Stimulated activated CD4-positive, alpha-beta T cell treated with anti-CD3 and anti-CD28 coated beads, Interleukin-15, amount 100 ng/mL, for 48 hours (primary cell): ENCODE results near the gene PDCD1LG2.

Source experiments
- DNase-seq, 2 donors: peaks; one replicate each; pipeline ENCODE4 v3.0.0-alpha.2; 2020; ENCODE audit warnings: low read depth in 2 of 2

Gene PDCD1LG2

DNA sequence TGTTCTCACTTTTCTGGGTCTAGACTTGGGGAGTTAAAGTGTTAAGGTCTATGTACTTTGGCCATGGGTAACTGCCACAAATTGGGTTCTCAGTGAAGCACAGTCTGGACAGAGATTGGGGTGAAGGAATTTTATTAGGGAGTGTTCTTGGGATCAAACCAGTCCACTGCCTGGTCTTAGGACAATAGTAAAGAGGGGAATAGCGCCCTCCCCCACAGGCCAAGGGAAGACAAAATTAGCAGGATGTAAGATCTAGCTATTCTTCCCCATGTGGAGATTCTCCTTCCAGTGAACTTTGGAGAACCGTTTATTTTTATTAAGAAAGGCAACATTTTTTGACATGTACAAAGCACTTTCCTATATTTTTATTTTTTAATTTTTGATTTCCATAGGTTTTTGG is 100.2 kb downstream of the PDCD1LG2 start:
- DNase-seq = no peak

DNA sequence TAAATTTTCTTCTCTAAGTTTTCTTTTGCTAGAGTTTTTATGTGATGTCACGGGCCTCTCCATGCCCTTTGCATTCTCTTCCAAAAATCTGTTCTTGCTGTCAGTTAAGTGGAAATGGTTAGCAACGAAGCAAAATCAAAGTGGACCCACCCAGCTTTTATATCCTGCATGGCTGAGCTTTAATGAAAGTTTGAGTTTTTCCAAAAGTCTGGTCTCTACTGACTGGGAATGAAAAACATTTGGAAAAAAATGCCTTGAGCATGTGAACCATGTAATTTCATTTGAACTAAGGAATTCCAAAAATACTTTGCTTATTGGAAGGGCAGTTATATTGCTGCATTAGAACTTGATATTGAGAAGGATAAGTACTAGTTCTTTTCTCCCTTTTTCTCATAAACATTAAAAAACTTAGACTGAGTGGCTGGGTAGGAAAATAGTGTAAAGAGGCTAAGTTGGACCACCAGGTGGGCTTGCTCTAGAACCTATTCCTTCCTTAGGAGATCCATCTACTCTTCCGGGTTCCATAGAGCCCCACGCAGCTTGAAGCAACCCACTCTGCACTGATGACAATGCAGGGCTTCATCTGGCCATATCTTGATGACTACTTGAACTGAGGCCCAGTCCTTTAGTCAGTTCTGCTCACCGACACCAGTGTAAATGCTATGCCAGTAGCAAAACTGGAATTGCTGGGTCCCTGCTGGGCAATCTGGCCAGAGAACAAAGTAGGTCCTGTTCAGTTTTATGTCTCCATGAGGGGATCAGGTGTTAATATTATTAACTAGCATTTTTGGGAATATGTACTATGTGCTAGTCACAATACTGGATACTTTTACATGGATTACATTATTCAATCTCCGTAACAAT is 101.2 kb downstream of the PDCD1LG2 start:
- DNase-seq = no peak

DNA sequence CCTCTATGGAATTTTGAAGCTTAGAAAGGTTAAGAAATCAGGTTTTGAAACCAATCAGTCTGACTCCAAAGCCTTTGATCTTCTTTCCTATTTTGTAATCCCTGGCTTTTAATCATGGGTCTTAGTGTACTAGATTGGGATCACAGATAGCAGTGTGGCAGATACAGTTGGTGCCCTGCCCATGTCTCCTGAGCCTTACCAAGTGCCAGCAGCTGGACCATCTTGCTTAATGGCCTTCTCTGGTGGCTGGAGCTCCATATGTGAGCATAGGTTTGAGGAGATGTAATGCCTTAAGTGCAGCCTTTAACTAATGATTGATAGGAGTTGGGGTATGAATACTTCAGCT is 101.8 kb downstream of the PDCD1LG2 start:
- DNase-seq = no peak

DNA sequence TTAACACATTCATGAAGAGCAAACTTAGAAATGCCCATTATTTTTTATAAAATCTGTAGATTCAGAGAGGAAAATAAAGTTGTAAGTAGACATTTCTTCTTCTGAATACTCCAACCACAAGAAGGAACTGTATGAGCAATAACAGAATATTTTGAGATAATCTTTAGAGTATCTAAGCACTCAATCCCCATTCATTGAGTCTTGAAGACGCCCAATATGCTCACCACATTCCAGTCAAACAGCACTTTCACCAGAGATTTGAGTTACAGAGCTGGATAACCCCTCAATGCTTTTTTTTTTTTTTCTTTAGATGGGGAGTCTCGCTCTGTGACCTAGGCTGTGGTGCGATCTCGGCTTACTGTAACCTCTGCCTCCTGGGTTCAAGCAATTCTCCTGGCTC is 103.9 kb downstream of the PDCD1LG2 start:
- DNase-seq = no peak

DNA sequence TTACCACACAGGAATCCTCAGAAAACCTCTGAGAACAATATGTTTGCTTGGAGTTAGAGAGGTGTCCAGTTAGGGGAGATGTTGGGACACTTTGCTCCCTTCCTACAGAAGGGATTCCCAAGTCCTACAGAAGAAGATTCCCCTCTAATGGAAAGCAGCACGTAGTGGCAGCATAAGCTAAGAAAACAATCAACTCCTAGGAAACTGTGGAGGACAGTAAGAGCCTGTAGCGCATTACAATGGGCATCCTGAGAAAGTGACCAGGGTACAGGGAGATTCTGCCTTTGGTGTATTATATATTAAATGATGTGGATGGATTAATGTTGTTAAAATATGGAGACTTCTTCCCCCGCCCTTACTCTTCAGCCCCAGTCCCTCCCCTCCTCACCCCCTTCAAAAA is 104.7 kb downstream of the PDCD1LG2 start:
- no peak for DNase-seq

DNA sequence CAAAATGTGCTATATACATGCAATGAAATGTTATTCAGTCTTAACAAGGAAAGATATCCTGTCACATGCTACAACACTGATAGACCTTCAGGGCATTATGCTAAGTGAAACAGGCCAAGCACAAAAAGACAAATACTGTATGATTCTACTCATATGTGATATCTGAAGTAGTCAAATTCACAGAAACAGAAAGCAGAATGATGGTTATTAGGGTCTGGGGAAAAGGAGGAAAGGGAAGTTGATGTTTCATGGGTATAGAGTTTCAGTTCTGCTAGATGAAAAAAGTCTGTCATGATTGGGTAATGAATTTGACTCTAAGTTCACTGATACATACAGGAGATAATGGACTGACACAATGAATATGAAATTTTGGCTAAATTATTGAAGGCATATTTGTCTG is 107.4 kb downstream of the PDCD1LG2 start:
- DNase-seq = no peak

DNA sequence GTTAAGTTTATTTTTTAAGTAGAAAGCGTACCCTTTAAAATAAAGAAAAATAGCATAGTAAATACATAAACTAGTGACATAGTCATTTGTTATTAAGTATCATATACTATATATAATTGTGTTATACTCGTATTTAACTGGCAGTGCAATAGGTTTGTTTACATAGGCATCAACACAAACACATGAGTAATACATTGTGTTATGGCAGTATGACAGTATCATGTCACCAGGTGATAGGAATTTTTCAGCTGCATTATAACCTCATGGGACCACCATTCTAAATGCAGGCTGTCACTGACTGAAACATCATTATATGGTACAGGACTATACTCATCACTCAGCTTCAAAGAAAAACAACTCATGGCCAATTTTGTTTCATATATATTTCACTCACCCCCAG is 110.2 kb downstream of the PDCD1LG2 start:
- DNase-seq = no peak
